T-helper 2 cell treated with Interferon-gamma antibody and Interleukin-4, amounts not matched to agents 100 ng/mL and 5 ng/mL, for 36 hours (primary cell): ENCODE data around the gene POLR2B. TPM values are rescaled to one million over a fixed set of nuclear protein-coding genes. Genes with fewer than 3 reads are reported as not detected.
"Not testable (repeated sequence)": the region's sequence is repeated elsewhere in the genome, so short reads cannot be mapped to it uniquely, and the experiment has no call there.

Experiments
- intact Hi-C: fragments of 100-400 bp; cut with micrococcal nuclease; formaldehyde crosslinking; loops from one replicate; pipeline ENCODE4 v1.15.1; 2023
- total RNA-seq: library from RNA; stranded (reverse); gene quantifications from 2 replicates; pipeline ENCODE4 v1.2.3, GENCODE V29; 2022

Gene POLR2B
- total RNA-seq, 1 donor from 2014 or later = 115 TPM

GRCh38 chr4:56981795-56982201 lies 3.1 kb downstream of the POLR2B start:
- intact Hi-C loops = no loop called here

- intact Hi-C loops = no loop called here
Measured at GRCh38 chr4:56986192-56986591, 7.5 kb downstream of the POLR2B start.

GRCh38 chr4:56986952-56987351 lies 8.3 kb downstream of the POLR2B start:
- intact Hi-C loops = no loop called here

GRCh38 chr4:56990109-56990905 lies 11.6 kb downstream of the POLR2B start:
- intact Hi-C loops = no loop called here

GRCh38 chr4:56995525-56995924 lies 16.8 kb downstream of the POLR2B start:
- intact Hi-C loops = no loop called here

GRCh38 chr4:56999751-57000150 lies 21.1 kb downstream of the POLR2B start:
- intact Hi-C loops = no loop called here

GRCh38 chr4:57013543-57014120 lies 34.9 kb downstream of the POLR2B start:
- intact Hi-C loops = no loop called here

- intact Hi-C loops = no loop called here
Measured at GRCh38 chr4:57018980-57019379, 40.3 kb downstream of the POLR2B start.

GRCh38 chr4:57020467-57021101 lies 41.9 kb downstream of the POLR2B start:
- intact Hi-C loops = no loop called here

- intact Hi-C loops = no loop called here
Measured at GRCh38 chr4:57023104-57023503, 44.4 kb downstream of the POLR2B start.

- intact Hi-C loops = no loop called here
Measured at GRCh38 chr4:57034520-57034919, 55.8 kb downstream of the POLR2B start.

GRCh38 chr4:57037982-57038604 lies 59.4 kb downstream of the POLR2B start:
- intact Hi-C loops = no loop called here

GRCh38 chr4:57039345-57039744 lies 60.6 kb downstream of the POLR2B start:
- intact Hi-C loops = no loop called here

- intact Hi-C loops = no loop called here
Measured at GRCh38 chr4:57040510-57040909, 61.8 kb downstream of the POLR2B start.

- intact Hi-C loops = no loop called here
Measured at GRCh38 chr4:57041020-57041419, 62.3 kb downstream of the POLR2B start.

- intact Hi-C loops = no loop called here
Measured at GRCh38 chr4:57042711-57043169, 64.0 kb downstream of the POLR2B start.

- intact Hi-C loops = no loop called here
Measured at GRCh38 chr4:57043347-57044251, 64.9 kb downstream of the POLR2B start.

- intact Hi-C loops = no loop called here
Measured at GRCh38 chr4:57044279-57044678, 65.6 kb downstream of the POLR2B start.

- intact Hi-C loops = no loop called here
Measured at GRCh38 chr4:57044996-57045395, 66.3 kb downstream of the POLR2B start.

GRCh38 chr4:57047046-57047445 lies 68.3 kb downstream of the POLR2B start:
- intact Hi-C loops = not testable (repeated sequence)
